GM19099 (cell line): ENCODE measurements around the gene FEM1C.

Experiments
- POLR2A ChIP-seq: IDR thresholded peaks from 3 replicates; pipeline ENCODE4 v1.6.1; 2011; ENCODE audit warnings: low read depth; ENCODE audit not compliant: insufficient read length; ENCODE audit errors: extremely low read depth

FEM1C gene

GRCh38 chr5:115478281-115478680 is 66.3 kb downstream of the FEM1C start:
- no peak for TF ChIP-seq POLR2A

GRCh38 chr5:115477581-115477980 is 67.0 kb downstream of the FEM1C start:
- TF ChIP-seq POLR2A = no peak

- no peak for TF ChIP-seq POLR2A
Observed at GRCh38 chr5:115475788-115476187, 68.8 kb downstream of the FEM1C start.

DNA sequence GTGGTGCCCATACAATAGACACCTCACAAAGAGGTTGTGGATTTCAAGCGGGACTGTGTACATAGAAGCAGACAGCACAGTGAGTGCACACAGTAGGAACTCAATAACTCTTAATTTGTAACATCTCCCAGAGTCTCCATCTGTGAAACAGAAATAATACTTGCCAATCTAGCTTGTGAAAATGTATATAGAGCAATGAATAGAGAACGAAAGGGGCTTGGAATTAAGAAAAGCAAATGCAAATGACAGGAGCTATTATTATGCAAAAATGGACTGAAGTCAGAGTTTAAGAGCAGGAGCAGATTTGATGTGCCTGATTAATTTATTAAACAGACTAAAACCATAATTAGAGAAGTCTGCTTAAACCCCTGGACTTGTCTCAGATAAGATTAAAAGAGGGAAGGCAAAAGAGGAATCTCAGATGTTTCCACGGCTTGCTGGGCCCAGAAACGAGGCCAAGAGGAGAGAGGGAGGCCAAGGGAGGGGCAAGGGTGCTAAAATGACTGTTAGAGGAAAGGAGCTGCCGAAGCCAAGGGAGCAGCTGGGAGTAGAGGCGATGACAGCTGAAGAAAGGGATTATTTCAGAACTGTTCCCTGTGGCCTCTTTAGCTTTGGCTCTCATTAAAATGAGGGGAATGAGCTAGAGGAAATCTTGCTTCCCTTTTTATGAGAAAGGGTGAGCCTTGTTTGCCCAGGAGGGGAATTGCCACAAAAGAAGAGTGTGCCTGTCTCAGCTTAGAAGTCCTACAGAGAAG is 72.1 kb downstream of the FEM1C start:
- TF ChIP-seq POLR2A = no peak

- TF ChIP-seq POLR2A = no peak
Observed at GRCh38 chr5:115471345-115472063, 73.1 kb downstream of the FEM1C start.

DNA sequence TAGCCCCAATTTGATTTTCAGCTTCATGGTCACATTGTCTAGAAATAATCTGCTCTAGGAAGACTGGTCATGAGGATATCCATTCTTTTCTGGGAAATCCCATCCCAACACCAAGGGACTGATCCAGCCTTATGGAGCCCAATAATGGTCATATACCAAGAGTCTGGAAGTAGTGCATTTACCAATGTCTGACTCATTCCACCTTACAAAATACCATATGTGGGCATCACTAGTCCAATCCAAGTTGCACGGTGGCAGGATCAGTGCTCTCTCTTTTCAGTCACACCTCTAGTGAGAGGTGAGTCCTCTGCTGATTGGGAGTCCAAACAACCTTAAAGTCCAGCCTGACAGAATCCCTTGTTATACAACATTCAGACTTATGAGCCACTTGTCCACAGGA is 73.7 kb downstream of the FEM1C start:
- TF ChIP-seq POLR2A = no peak
